Breast epithelium (tissue), 3 donors: ENCODE data around the gene GAL3ST3.

Experiments
- CTCF ChIP-seq, 3 donors: fragments of 450-650 bp; IDR thresholded peaks; one replicate each; pipeline ENCODE4 v1.5.1; 2016 to 2017; ENCODE audit warnings: antibody characterized with exemption in 3 of 3, mild to moderate bottlenecking in 3 of 3, moderate library complexity in 3 of 3
- POLR2A ChIP-seq: fragments of 450-650 bp; IDR thresholded peaks from one replicate; pipeline ENCODE4 v1.6.1; 2016; ENCODE audit warnings: antibody characterized with exemption, mild to moderate bottlenecking, moderate library complexity
- POLR2AphosphoS5 ChIP-seq, 3 donors: sonication (generic); formaldehyde crosslinking; IDR thresholded peaks; one replicate each; pipeline ENCODE4 v1.6.1; 2017; ENCODE audit warnings: antibody characterized with exemption in 3 of 3

GRCh38 chr11:66026017-66026529 is 22.9 kb downstream of the GAL3ST3 start, which contains the start of gene CATSPER1:
- TF ChIP-seq CTCF (IDR thresholded peaks at IDR 0.05) (no peak), POLR2A (no peak), POLR2AphosphoS5 (IDR thresholded peaks at IDR 0.05) (no peak)
